GM19035 (cell line): ENCODE data around the gene IFRD1.
A peak's percentile ranks its signal among the peaks of the same experiment; 100 is the strongest.
"Not testable (repeated sequence)": the region's sequence is repeated elsewhere in the genome, so short reads cannot be mapped to it uniquely, and the experiment has no call there.

Experiments
- ATAC-seq: cut with Tn5 transposase; IDR thresholded peaks from one replicate; pipeline ENCODE4 v1.9.1; 2021; ENCODE audit not compliant: unreplicated experiment

Gene IFRD1

GRCh38 chr7:112439476-112439875 lies 10.8 kb upstream of the IFRD1 start:
- no peak for ATAC-seq

DNA sequence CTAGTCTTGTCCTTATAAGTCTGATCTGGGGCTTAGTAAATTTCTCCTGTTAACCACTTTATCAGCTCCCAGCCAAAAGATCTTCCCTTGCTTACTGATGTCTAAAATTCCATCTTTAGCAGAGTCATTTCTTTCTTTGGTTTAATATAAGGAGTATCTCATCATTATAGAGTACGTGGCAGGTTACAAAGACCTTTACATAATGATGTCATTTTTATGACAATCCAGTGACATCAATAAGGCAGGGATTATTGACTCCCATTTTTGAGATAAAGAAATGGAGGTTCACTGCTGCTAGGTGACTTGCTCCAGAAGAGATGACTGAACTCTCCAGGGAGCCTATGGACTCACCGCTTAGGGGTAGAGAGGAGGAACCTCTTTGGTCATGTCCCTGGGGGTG lies 8.1 kb upstream of the IFRD1 start:
- ATAC-seq, result no peak

DNA sequence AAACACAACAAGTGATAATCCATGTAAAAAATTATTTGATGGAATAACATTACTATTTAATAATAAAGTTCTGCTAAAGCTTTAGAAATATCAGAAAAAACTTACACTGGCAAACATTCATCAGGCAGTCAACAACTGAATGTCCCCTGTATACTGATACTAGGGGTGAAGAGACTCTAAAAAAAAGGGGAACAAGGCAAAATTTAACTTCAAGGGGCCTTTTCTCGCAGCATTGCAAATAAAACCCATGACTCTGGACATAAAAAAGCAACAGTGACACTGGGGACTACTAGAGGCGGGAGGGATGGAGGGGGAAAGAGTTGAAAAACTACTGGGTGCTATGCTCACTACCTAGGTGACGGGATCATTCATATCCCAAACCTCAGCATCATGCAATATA lies 5.8 kb upstream of the IFRD1 start:
- no peak for ATAC-seq

GRCh38 chr7:112446431-112446830 lies 3.8 kb upstream of the IFRD1 start:
- ATAC-seq, result no peak

DNA sequence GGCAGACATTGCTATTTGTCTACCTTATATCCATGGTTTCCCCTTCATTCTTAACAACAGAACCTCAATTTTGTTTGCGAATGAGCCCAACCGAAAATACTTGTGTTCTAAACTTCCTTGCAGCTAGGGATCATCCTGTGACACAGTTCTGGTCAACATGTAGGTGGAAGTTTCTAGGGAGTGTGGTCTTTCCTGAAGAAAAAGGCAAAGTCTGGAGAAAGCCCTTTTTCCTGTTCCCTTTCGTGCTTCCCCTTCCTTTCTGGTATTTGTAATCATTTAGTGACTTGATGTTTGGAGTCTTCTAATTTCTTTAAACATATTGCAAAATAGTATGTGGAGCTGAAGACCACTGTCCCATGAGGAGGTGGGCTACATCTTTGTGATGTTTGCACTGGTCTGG lies 2.9 kb upstream of the IFRD1 start:
- no peak for ATAC-seq

- no peak for ATAC-seq
Measured at GRCh38 chr7:112448381-112448780, 1.9 kb upstream of the IFRD1 start.

DNA sequence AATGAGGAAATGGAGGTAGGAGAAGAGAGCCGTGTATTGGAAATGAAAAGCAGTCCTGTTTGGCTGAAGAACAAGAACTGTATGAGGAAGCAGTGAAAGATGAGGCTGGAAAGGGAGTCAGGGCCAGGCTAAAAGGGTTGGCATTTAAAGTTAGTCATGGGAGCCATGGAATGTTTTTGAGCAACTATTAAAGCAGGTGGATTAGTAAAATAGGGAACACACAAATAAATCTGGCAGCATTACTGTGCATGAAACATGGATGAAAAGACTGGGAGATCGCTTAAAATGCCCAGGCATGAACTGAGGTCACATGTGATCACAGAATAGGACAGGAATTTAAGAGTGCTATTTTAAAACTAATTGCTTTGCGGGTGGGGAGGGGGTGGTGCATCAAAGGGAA lies 1.4 kb upstream of the IFRD1 start:
- ATAC-seq, result no peak

DNA sequence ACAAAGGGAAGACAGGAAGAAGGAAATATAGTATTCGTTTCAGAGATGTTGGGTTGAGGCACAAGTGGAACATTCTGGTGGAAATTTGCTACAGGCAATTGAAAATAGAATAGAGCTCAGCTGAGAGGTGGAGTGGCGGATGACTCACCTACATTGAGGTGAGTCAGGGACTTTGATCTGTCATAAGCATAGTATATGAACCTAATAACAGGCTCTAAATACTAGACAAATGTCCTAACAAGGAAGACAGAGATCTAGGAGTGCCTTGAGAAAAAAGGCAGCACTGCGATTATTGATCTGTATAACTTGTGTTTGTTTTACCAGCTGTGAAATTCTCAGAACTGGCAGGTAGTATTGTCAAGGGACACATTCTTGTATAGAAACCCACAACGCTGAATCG lies 907 bp upstream of the IFRD1 start:
- no peak for ATAC-seq

DNA sequence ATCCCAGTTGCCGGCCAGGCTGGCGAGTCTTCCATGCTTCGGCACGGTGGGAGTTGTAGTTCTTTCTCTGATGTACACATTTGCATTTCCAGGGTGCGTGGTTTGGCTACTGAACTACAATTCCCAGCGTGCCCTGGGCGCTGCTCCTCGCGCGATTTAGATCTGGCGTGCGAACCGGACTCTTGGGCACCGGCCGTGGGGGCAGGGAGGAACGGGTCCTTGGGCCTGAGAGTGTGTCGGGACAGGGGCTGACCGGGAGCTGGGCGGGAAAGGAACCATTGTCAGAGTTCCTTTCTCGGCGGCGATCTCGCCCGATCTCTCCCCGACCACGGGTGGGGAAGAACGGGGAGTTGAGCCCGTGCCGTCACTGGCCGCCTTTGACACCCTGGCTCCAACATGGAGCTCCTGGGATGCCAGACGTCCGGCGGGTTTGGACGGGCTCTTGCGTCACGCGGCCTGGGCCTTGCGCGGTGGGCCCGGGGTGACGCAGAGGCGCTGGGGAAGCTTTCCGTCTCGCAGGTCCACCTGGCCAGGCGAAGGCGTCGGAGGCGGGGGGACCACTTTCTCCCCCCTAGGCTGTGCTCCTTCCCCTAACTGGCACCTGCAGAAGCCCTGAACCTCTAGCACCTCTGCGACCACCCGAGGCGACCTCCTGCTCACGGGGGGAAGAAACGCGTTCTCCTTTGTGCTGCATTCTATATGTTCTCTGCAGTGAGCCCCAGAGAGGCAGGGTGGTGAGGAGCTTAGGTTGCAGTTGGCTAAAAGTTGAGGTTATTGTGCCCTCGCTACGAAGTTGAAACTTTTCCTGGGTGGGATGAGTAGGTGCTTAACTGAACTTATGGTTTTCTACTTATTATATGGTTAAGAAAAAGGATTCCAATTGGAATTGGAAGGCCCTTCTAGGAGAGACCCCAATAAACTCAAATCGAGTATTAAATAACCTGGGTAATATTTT lies 824 bp downstream of the IFRD1 start:
- ATAC-seq, result peak; percentile 80

DNA sequence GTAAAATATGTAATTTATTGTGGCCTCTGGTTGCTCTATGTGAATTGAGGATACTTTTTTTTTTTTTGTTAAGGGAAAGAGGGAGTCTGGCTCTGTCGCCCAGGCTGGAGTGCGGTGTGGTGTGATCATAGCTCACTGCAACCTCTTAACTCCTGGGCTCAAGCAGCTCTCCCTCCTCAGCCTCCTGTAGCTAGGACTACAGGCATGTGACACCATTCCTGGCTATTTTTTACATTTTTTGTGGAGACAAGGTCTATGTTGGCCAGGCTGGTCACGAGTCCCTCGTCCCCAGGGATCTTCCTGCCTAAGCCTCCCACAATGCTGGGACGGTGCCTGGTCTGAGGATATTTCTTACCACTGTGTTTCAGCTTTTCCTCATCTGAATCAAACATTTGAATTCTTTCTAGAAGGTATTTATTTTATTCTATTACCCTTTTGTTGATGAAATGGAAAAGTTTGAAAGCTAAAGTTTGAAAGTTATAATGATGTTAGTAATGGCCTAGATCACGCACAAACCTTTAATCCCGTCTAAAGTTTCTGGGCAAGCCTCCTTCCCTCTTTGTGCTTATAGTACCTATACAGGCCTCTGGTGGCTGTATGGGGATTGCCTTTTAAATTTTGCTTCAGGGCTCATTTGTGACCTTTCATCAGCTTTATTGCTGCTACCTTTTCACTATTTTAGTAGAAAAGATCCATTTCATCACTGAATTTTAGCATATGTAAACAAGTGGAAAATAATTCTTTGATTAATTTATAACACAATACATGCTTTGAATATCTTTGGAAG lies 2.0 kb downstream of the IFRD1 start:
- ATAC-seq, result no peak

- ATAC-seq, result no peak
Measured at GRCh38 chr7:112453505-112454171, 3.4 kb downstream of the IFRD1 start.

DNA sequence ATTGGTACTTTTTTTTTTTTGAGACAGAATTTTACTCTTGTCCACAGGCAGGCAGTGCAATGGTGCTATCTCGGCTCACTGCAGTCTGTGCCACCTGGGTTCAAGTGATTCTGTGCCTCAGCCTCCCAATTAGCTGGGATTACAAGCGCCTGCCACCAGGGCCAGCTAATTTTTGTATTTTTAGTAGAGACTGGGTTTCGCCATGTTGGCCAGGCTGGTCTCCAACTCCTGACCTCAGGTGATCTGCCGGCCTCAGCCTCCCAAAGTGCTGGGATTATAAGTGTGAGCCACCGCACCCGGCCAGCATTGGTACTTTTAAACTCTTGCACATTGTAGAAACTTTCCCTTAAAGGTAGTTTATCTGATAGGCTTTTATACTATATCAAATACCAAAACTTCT lies 3.9 kb downstream of the IFRD1 start:
- ATAC-seq, result not testable (repeated sequence)

DNA sequence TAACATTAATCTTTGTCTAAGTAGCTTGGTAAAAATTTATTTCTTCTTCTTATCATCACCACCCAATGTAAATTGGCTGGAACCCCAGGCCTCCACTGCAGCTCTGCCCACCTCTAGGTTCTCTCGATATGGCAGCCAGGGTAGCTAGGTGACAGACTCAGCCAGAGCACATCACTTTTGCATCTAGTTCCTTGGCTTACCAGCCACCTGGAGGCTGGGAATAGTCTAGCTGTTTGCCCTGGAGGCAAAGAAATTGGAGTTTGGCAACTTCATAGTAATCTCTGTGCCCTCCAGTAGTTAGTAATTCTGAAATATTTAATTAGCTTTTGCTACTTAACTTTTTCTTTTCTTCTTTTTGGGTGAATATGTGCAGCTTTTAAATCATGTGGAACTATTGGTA lies 9.4 kb downstream of the IFRD1 start:
- no peak for ATAC-seq

DNA sequence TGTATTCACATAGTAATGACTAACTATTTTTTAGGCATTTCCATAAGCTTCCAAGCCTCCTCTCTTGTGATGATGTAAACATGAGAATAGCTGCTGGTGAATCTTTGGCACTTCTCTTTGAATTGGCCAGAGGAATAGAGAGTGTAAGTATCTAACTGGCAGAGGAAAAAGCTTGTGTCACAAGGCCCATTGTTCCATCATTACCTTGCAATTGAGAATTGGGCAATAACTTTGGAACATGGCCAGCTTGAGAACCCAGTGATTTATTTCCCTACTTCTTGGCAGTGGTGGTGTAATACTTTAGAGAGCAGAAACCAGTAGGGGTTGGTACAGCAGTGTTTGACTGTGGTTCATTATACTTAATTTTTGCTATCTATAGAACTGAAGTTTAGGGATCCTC lies 12.0 kb downstream of the IFRD1 start:
- no peak for ATAC-seq

DNA sequence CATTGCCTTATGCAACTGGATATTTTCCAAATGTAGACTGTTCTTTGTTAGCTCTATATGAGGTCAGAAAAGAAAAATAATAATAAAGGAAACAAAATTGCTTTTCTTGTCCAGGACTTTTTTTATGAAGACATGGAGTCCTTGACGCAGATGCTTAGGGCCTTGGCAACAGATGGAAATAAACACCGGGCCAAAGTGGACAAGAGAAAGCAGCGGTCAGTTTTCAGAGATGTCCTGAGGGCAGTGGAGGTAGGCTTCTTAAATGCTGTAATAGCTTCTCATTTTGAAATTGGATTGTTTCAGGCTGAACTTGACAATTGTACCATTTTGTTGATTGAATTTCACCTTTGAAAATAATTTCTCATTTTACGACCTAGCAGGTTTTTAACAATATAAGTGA lies 17.6 kb downstream of the IFRD1 start:
- ATAC-seq, result no peak

DNA sequence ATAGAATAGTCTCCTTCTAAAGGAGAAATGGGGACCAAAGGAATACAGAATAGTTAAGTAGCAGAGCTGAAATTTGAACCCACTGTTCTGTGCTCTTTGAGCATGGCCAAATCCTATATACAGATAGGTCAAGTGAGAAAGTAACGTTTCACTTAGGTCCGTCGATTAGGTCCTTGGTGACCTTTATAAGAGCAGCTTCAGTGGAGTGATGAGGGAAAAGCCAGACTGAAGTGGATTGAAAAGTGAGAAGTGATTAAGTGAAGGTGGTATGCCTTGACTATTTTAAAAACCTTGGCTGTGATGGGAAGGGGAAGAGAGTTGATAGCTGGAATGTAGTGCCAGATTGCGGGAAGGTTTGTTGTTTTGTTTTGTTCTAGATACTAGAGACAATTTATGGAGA lies 19.9 kb downstream of the IFRD1 start:
- no peak for ATAC-seq

DNA sequence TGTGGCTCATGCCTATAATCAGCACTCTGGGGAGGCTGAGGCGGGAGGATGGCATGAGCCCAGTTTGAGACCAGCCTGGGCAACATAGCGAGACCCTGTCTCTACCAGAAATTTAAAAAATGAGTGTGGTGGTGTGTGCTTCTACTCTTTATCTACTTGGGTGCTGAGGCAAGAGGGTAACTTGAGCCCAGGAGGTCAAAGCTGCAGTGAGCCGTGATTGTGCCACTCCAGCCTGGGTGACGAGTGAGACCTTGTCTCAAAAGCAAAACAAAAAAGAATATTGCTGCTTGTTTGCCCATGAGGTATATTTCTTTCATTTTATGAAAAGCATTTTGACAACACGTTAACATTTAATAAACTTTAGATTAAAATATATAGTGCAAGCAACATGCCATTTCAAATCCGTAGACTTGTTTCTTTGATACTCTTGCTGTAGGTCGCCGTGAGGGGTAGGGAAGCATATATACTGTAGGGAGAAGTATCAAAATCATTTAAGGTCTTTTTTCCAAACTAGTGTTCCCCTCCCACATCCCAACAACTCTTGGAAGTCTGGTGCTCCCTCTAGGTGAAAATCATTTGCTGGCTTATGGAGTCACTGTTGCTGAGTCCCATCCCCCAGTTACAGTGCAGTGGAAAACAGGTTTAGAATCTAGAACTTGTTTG lies 26.3 kb downstream of the IFRD1 start:
- ATAC-seq, result no peak

GRCh38 chr7:112481121-112481736 lies 31.0 kb downstream of the IFRD1 start:
- no peak for ATAC-seq

DNA sequence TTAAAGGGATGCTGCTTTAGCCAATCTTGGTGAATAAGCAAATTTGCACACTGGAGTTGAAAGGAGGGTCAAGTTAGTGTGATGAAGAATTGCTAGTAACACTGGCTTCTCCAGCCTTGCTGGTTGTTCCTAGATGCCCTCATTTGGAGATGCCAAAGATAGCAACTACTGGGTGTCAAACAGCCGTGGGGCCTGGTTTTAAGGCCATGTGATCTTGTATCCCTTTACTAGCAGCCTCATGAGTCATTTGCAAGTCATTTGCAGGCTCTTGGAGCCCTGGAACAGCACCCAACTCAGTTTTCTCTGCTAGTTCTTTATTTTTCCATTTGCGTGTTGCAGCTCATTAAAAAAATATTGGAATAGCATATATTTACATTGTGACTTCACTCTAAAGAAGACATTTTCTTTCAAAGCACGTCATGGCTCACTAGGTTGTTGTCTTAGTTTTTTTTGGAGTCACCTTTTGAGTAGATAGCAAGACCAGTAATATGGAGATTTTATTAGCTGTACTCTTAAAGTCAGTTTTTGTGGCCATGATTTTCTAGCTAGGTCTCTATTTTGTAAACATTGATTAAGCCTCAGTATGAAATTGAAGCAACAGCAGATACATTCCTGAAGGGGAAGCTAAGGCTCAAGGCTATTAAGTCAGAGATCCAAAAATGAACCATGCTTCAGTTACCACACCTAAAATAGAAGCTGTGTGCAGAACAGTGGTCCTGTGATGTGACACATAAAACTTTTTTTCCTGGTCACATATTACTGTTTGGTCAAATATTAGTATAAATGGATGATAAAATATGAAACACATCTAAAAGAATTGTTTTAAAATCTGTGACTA lies 31.8 kb downstream of the IFRD1 start:
- no peak for ATAC-seq

GRCh38 chr7:112484671-112485167 lies 34.5 kb downstream of the IFRD1 start:
- no peak for ATAC-seq
